GM18907 (cell line): Measurements from ENCODE around the gene GTPBP2.
"Not testable (repeated sequence)": the region's sequence is repeated elsewhere in the genome, so short reads cannot be mapped to it uniquely, and the experiment has no call there.

ENCODE experiments used
- ATAC-seq: cut with Tn5 transposase; IDR thresholded peaks from one replicate; pipeline ENCODE4 v1.9.1; 2021; ENCODE audit warnings: mild to moderate bottlenecking, moderate library complexity; ENCODE audit not compliant: unreplicated experiment

GTPBP2 gene

DNA sequence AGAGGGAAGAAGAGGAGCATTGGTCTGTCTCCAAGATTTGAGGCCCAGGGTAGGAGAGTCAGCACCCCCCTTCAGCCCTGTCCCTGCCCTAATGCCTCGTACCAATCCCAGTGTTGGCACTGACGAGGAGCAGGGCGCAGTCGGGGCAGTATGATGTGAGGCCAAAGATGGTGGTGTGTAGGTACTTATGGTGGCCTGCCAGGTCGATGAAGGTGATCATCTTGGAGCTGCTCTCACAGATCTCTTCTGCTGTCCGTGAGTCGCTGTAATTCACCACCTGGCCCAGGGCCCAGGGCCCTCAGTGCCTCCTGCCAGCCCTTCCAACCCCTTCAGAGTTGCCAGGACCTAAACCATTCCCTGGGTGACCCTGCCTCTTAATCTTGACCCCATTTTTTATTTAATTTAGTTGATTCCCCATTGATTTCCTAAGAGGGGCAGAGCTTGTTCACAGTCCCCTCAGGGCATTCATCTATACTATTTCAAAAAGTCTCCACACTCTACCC is 4.2 kb downstream of the GTPBP2 start:
- ATAC-seq: no peak

DNA sequence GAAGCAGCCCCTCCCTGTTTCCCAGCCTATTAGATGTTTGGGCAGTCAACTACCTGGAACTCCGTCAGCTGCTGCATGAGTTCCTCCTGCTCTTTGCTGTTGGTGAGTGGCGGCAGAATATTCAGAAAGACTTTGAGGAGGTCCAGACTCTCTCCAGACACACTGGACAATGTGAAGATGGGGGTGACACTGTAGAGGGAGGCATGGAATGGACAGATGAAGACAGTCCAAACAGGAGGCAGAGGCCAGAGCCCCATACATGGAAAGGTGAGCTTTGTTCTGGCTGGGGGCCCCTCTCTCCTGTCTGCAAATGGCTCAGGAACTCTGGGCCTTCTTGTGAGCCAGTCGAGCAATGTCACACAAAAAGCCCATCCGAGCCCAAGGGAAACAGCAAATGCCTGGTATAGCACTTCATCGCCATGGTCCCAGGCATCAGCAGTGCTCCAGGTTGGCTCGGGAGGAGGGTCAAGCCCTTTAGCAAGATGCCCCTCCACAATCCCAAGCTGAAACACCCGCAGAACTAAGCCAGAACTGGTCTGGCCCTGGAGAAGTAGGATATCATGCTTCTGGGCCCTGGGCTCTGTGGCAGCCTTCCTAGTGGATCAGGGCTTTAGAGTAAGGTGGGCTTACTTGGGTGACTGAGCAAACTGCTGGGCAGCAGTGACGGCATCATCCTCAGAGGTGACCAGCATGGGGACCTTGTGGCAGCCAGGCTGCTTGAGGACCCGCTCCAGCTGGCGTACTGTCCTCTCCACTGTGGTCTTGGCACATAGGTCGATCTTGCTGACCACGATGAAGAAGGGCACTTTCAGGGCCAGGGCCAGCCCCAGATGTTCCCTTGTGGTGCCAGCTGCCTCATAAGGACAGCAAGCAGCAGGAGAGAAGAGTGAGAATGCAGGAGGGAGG is 4.9 kb downstream of the GTPBP2 start:
- ATAC-seq: no peak

DNA sequence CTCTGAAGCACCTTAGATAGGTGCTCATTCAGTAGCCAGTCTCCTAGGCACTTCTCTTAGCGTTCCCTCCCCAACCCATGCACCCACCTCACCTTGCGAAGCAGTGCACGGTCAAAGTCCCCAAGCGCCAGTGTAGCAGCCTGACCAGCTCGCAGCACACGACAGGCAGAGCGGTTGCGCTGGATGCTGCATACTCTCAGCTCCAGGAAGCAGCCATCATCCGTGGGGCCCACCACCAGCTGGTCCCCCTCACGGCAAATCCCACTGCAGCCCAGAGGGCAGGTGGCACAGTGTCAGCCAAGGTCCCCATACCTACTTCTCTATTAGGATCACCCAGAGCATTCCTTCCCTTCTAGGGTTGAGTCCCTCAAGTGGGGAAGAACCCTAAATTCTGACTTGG is 6.5 kb downstream of the GTPBP2 start:
- no peak for ATAC-seq

DNA sequence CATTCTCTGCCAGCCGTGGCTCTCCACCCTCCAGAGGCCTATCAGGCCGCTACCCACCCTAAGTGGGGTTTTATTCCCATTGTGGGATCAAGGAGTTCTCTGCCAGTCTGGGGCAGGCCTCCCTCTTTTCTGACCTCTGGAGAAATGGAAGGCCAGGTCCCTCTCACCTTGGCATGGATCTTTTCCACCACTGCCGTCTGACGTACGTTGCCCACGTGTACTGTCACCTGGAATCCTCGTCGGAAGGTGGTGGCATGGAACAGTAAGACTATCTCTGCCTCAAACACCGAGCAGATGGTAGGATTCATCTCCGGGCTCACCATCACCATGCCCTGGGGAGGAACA is 7.3 kb downstream of the GTPBP2 start:
- ATAC-seq: no peak

DNA sequence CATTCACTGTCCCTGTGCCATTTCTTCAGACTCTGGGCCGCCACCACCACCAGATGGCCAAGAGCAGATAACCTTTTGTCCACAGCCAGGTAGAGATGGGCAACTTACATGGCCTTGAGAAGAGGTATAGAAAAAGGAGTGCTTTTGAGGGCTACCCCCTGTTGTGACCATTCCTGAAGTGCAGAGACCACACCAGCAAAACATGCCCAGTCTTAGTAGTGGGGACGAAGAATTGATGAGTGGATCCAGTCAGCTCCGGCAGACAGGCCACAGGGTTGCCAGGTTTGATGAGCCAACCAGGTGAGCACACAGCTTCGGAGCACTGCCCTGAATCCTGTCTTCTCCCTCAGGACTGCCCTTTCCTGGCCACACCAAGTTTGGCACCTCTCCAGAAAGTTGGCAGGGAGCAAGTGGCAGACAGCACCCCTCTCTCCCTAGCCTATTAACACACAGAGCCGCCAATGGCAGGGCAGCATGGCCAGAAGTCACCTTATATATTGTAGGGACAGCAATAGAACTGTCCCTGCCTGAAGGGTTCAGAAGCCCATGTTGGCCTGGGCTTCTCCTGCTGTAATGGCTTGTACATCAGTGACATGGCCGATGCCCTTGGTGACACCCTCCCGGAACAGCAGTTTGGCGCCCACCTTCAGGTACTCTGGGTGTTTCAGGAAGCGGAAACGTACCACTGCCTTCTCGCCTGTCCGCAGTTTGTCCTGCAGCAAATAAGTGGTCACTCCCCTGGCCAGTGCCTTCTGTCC is 7.8 kb downstream of the GTPBP2 start:
- ATAC-seq: no peak

DNA sequence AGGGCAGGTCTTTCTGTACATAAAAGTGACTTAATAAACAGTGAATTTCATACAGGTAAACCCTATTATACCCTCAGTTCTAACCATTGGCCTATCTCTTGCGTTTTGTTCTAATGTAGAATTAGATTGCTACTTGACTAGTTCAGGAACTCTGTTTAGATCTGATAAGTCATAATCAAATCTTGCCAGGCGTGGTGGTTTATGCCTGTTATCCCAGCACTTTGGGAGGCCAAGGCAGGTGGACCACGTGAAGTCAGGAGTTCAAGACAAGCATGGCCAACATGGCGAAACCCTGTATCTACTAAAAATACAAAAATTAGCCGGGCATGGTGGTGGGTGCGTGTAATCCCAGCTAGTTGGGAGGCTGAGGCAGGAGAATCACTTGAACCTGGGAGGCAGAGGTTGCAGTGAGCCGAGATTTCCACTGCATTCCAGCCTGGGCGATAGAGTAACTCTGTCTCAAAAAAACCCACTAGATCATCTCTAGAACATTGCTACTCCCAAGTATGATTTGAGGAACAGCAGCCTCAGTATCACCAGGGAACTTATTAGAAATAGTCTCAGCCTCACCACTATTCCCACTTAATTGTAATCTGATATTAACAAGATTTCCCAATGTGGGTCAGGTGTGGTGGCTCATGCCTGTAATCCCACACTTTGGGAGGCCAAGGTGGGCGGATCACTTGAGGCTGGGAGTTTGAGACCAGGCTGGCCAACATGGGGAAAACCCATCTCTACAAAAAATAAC is 12.2 kb downstream of the GTPBP2 start:
- ATAC-seq: no peak

DNA sequence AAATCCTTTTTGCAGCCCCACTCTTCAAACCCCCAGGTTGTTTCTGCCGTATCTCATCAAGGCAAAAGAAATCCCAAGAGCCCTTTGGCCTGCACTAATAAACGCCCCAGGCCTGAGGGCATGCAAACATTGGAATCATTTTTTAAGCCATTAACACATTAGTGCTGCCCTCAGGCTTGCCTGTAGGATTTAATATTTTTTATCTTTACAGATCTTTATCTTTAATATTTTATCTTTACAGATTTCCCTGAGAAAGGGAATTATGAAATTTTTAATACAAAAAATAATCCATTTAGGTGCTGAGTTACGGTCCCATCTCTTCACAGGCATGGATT is 14.7 kb downstream of the GTPBP2 start:
- ATAC-seq: no peak

DNA sequence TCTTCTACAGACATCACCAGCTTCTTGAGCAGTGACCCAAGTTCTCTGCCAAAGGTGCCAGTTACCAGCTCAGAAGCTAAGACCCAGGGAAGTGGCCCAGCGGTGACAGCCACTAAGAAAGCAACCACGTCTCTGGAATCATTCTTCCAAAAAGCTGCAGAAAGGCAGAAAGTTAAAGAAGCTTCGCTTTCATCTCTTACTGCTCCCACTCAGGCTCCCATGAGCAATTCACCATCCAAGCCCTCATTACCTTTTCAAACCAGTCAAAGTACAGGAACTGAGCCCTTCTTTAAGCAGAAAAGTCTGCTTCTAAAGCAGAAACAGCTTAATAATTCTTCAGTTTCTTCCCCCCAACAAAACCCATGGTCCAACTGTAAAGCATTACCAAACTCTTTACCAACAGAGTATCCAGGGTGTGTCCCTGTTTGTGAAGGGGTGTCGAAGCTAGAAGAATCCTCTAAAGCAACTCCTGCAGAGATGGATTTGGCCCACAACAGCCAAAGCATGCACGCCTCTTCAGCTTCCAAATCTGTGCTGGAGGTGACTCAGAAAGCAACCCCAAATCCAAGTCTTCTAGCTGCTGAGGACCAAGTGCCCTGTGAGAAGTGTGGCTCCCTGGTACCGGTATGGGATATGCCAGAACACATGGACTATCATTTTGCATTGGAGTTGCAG is 15.2 kb downstream of the GTPBP2 start:
- no peak for ATAC-seq

DNA sequence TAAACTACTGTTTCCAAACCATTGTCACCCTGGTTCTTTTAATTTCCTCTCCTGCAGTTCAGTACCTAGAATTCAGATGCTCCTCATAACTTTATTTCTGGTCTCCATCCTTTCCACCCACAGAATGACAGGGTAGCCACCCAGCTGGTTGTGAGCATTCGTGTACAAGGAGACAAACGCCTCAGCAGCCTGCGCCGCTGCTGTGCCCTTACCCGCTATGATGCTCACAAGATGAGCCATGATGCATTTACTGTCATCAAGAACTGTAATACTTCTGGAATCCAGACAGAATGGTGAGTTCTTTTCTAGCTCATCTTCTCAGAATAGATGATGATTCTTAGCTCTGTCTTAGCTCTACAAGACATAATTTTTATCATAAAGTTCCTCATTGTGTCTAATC is 18.6 kb downstream of the GTPBP2 start:
- ATAC-seq: no peak

DNA sequence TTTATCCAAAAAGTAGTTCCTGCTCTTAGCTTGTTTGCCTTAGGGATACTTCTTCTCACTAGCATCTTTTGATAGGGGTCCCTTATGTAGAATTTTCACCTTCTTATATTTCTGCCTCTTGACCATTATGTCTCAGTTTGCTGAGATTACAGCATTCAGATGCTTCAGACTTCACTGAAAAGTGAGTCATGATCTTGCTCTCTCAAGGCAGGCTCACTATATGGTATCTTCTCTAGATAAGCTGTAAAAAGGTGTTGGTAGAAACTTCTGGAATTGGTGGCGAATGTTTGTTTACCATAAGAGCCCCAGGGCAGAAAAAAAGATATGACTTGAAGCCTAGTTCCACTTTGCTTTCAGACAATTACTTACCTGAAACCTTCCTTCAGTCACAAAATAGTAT is 19.7 kb downstream of the GTPBP2 start:
- ATAC-seq: no peak

DNA sequence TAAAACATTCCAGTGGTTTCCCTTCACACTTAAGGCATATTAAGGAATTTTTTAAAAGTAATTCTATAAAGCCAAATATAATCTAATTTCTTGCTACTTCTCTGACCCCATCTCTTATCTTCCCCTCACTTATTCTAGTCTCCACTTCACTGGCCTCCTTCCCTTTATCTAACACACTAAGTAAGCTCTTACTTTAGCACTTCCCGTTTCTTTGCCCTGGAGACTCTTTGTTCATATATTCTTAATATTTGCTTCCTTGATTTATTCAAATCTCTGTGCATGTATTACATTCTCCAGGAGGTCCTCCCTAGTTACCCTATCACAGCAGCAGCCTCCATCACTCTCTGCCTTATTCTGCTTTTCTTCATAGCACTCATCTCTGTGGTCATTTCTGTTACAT is 20.3 kb downstream of the GTPBP2 start:
- ATAC-seq: no peak

DNA sequence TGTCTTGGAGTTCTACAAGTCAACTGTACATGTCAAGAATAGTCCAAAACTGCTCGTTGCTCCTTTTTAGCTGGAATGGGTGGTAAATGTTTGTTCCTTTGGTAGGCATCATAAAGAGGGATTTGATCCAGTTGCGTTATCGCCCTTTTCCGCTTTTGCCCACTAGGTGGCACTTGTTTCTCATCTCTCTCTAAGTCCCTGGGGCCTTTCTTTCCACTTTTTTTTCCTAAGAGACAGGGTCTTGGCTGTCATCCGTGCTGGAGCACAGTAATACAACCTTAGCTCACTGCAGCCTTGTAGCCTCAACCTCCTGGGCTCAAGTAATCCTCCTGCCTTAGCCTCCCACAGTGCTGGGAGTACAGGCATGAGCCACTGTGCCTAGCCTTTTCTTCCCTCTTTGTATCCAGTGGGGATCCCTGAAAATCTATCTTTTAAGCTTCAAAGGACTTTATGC is 20.7 kb downstream of the GTPBP2 start:
- ATAC-seq: no peak

DNA sequence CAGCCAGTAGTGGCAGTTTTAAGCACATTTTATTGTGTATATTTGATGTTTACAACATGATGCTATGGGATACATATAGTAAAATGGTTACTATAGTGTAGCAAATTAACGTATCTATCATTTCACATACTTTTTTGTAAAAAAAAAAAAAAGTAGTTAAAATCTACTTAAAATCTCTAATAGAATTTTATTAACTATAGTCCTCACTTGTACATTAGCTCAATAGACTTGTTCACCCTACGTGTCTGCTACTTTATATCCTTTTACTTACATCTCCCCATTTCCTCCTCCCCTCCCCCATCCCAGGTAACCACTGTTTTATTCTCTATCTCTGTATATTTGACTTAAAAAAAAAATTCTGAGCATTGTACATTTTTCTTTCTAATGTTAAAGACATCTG is 23.0 kb downstream of the GTPBP2 start:
- no peak for ATAC-seq

DNA sequence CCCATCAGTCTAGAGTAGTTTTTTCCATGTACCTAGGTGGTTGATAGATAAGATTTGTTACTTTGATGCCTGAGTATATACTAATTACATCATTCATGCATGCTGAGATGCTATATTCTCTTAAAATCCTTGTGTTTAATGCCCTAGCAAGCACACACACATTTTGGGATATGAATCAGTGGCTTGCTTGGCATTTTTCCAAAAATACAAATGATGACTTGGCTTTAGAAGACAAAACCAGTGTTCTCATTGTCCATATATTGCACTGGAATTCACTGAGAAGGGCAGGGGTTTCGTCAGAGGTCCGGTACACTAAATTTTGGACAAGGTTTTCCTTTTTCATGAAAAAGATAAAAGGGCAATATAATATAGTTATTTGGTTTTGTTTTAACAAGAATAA is 24.9 kb downstream of the GTPBP2 start:
- ATAC-seq: no peak

DNA sequence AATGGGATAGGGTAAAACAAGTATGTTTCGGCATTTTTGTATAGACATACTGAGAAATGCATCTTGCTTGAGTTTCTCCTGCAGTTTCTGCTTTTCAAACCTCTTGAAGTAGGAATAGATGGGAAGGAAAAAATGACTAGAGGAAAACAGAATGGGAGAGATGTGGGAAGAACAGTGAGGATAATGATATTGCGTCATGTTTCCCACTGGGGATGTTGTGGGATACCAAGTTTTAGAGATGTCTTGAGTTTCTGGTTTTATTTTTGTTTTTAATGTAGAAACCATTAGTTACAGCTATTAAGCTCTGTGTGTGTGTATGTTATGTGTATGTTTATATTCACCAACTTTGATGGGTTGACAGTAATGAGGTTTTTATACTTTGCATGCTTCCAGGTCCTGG is 28.5 kb downstream of the GTPBP2 start:
- no peak for ATAC-seq

DNA sequence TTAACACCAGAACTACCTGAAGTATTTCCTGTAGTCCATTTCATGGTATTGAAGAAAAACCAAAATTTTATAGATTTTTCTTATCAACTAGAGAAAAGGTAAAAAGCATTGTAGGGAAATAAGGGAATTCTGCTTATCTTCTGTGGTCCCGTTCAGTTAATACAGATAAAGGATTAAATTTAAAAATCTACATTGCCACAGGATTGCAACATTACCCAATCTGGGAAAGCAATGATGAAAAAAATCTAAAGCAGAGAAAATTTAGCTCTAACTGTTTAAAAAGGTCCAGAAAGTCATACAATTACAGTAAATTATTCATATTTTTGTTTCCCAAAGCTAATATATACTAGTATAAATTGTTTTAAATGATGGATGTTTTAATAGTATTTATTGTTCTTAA is 35.1 kb downstream of the GTPBP2 start:
- no peak for ATAC-seq

DNA sequence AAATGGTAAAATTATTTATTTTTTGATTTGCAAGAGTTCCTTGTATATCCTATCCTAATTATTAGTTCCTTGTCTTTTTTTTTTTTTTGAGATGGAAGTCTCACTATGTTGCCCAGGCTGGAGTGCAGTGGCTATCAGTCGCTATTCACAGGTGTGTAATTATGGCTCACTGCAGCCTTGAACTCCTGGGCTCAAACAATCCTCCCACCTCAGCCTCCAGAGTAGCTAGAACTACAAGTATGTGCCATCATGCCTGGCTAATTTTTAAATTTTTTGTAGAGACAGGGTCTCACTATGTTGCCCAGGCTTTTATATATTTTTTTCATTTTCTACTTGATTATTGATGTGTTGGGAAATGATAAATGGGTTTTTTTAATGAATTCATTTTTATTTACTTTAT is 39.5 kb downstream of the GTPBP2 start:
- ATAC-seq: not testable (repeated sequence)

DNA sequence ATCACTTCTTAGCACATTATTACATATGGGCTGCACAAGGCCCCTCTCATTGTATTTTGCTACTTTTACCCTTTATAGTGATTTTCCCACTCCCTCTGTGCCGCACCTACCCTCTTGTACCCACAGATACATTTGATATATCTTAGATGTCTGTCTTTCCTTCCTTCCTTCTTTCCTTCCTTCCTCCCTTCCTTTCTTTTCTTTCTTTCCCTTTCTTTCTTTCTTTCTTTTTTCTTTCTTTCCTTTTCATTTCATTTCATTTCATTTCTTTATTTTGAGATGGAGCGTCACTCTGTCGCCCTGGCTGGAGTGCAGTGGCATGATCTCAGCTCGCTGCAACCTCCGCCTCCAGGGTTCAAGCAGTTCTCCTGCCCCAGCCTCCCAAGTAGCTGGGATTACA is 40.9 kb downstream of the GTPBP2 start:
- no peak for ATAC-seq

DNA sequence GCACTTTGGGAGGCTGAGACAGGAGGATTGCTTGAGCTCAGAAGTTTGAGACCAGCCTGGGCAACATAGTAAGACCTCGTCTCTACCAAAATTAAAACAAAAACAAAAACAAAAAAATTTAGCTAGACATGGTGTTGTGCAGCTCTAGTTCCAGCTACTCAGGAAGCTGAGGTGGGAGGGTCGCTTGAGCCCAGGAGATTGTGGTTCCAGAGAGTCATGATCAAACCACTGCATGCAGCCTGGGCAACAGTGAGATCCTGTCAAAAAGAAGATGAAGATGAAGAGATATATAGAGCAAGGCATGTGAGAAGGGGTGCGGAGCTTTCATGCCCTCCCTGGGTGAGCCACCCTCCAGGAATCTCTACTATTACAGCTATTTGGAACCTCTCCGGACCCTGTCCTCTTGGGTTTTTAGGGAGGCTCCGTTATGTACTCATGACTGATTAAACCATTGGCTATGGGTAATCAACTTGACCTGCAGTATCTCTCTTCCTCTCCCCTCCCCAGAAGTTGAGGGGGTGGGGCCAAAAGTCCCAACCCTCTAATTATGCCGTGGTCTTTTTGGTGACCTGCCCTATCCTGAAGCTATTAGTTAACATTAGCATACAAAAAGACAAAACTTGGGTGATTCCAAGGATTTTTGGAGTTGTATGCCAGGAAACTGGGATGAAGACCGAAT is 44.0 kb downstream of the GTPBP2 start:
- ATAC-seq: no peak

DNA sequence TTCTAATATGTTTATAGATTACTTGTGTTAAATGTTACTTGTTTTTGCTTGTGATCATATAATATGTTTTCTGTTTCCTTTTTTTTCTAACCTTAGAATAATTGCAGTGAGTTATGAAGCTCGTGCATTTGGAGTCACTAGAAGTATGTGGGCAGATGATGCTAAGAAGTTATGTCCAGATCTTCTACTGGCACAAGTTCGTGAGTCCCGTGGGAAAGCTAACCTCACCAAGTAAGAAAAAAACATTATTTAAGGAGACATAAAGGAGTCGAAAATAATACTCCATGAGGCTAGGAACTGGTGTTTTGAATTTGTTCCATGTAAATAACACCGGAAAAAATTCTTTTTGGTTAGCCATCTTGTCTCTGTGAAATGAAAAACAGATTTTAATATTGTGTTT is 46.2 kb downstream of the GTPBP2 start:
- ATAC-seq: no peak
